Measurements from ENCODE around the gene DOLPP1. TPM values are rescaled to one million over a fixed set of nuclear protein-coding genes. Genes with fewer than 3 reads are reported as not detected.

Gene DOLPP1
- total RNA-seq, 1 experiment from 2014 or later, result 13.7 TPM

DNA sequence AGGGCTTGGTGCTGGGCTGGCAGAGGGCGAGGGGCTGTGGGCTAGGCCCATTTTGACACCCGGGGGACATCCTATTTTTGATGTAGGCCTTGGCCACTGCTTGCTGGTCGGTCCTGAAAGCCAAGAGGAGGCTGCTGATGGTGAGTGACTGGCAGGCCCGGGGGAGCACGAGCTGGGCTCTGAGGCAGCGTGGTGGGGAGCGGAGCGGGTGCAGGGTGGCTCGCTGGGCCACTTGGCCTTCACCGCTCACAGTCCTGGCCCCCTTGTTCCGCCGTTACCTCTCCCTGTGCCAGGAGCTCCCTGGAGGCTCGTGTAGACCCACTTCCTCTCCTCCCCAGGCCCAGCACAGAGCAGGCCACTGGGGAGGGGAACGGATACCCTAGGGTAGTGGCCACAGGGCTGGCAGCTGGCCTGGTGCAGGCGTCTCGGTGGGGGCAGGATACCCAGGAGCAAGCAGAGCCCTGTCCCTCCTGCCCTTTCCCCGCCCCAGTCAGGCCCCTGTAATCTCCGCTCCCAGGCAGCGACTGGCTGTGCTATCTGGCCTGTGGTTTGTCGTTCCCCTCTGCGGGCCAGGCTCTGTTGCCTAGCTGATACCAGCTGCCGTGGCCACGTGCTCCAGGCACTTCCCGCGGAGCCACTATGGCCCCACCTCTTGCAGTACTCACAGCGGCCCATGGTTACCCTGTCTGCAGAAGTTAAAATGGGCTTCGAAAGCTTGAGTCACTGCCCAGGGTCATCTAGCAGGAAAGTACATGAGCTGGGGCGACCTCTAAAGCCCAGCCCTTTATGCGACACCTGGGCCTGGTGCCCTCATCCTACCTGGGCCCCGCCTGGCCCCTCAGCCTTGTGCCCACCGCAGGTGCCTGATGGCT is 11.7 kb upstream of the DOLPP1 start:
- ATAC-seq (no peak; the same call in 1 of the 2 replicates), DNase-seq (ENCODE audit: low read depth, low spot score) (no peak)
- intact Hi-C loops (cut with micrococcal nuclease; ENCODE audit: unreplicated experiment), result no loop called here
- BruUV-seq (replicated peaks), result no TSS peak
- in situ Hi-C loops (cut with HindIII; ENCODE audit: low pct_unique_long_range_greater_than_20kb, low sequenced_read_pairs), result no loop called here
- ChIA-PET CTCF (no interaction called here), POLR2A (no interaction called here)
- H3K27me3 ChIP-seq (ENCODE audit: control insufficient read depth, insufficient read depth, low read length), result no peaks in the 10 kb centered on the region
- H3K4me1 ChIP-seq (ENCODE audit: control insufficient read depth, insufficient read depth, low read length), result no peaks in the 10 kb centered on the region
- H3K27ac ChIP-seq (ENCODE audit: low read length), result no peak overlapping the region
- H3K9me3 ChIP-seq (ENCODE audit: control insufficient read depth, insufficient read depth, low read depth, low read length), result no peaks in the 10 kb centered on the region
- no peaks in the 10 kb centered on the region for H3K36me3 ChIP-seq (ENCODE audit: control insufficient read depth, insufficient read depth, low read length)
- TF ChIP-seq SIN3A (IDR thresholded peaks at IDR 0.05; ENCODE audit: borderline replicate concordance, insufficient read depth, low read depth, low read length) (no peak), CTCF (IDR thresholded peaks at IDR 0.05) (no peak), POLR2AphosphoS5 (IDR thresholded peaks at IDR 0.05; ENCODE audit: low read depth, low read length) (no peak), TCF7L2 (IDR thresholded peaks at IDR 0.05; ENCODE audit: low read depth, low read length) (no peak), REST (IDR thresholded peaks at IDR 0.05; ENCODE audit: insufficient read depth in 1 of 2, low read depth in 2 of 2, low read length in 1 of 2) (no peak)
- H3K4me3 ChIP-seq (ENCODE audit: low read depth in 2 of 2, low read length in 2 of 2), result no peak overlapping the region

GRCh38 chr9:129069862-129070641 is 10.9 kb upstream of the DOLPP1 start:
- H3K27ac ChIP-seq (ENCODE audit: low read length), result no peak overlapping the region
- H3K4me1 ChIP-seq (ENCODE audit: control insufficient read depth, insufficient read depth, low read length), result no peaks in the 10 kb centered on the region
- ATAC-seq (no peak), DNase-seq (ENCODE audit: low read depth, low spot score) (no peak)
- no TSS peak for BruUV-seq (replicated peaks)
- intact Hi-C loops (cut with micrococcal nuclease; ENCODE audit: unreplicated experiment) (no loop called here), in situ Hi-C loops (cut with HindIII; ENCODE audit: low pct_unique_long_range_greater_than_20kb, low sequenced_read_pairs) (no loop called here)
- POLR2A ChIA-PET, result no interaction called here
- H3K36me3 ChIP-seq (ENCODE audit: control insufficient read depth, insufficient read depth, low read length), result no peaks in the 10 kb centered on the region
- TF ChIP-seq REST (IDR thresholded peaks at IDR 0.05; ENCODE audit: insufficient read depth in 1 of 2, low read depth in 2 of 2, low read length in 1 of 2), result no peak
- no peak for TF ChIP-seq SIN3A (IDR thresholded peaks at IDR 0.05; ENCODE audit: borderline replicate concordance, insufficient read depth, low read depth, low read length)
- no peak for TF ChIP-seq CTCF (IDR thresholded peaks at IDR 0.05)
- TF ChIP-seq TCF7L2 (IDR thresholded peaks at IDR 0.05; ENCODE audit: low read depth, low read length), result no peak
- CTCF ChIA-PET, result no interaction called here
- no peaks in the 10 kb centered on the region for H3K27me3 ChIP-seq (ENCODE audit: control insufficient read depth, insufficient read depth, low read length)
- H3K9me3 ChIP-seq (ENCODE audit: control insufficient read depth, insufficient read depth, low read depth, low read length), result no peaks in the 10 kb centered on the region
- no peak overlapping the region for H3K4me3 ChIP-seq (ENCODE audit: low read depth in 2 of 2, low read length in 2 of 2)

Measured in Panc1 (cell line).